Effector memory CD8-positive, alpha-beta T cell (primary cell): ENCODE data around the gene RPL22.
A peak's percentile ranks its signal among the peaks of the same experiment; 100 is the strongest.

ENCODE experiments used
- ATAC-seq: fragments of 150-1000 bp; cut with Tn5 transposase; replicated peaks from 2 replicates; pipeline ENCODE4 v1.10.0; 2021; ENCODE audit warnings: mild to moderate bottlenecking, moderate library complexity
- DNase-seq, 3 experiments: peaks; one replicate each; pipeline ENCODE4 v3.0.0; 2021
- H3K27ac Mint-ChIP-seq, 2 donors: one replicate each; pipeline ENCODE4 v1.8.0; 2022; ENCODE audit warnings: mild to moderate bottlenecking in 2 of 2, mixed read lengths in 2 of 2, moderate library complexity in 2 of 2
- H3K27me3 Mint-ChIP-seq, 2 donors: one replicate each; pipeline ENCODE4 v1.8.0; 2022; ENCODE audit warnings: mixed read lengths in 2 of 2
- H3K36me3 Mint-ChIP-seq: one replicate; pipeline ENCODE4 v1.8.0; 2022; ENCODE audit warnings: mild to moderate bottlenecking, moderate library complexity, mixed read lengths; ENCODE audit not compliant: insufficient read depth
- H3K4me1 Mint-ChIP-seq, 2 donors: one replicate each; pipeline ENCODE4 v1.8.0; 2022; ENCODE audit warnings: low read depth in 2 of 2, mixed read lengths in 2 of 2
- H3K4me3 Mint-ChIP-seq, 2 donors: one replicate each; pipeline ENCODE4 v1.8.0; 2022; ENCODE audit warnings: mild to moderate bottlenecking in 2 of 2, mixed read lengths in 2 of 2, moderate library complexity in 2 of 2
- H3K9me3 Mint-ChIP-seq, 2 donors: one replicate each; pipeline ENCODE4 v1.8.0; 2022; ENCODE audit warnings: mixed read lengths in 2 of 2

The RPL22 gene

GRCh38 chr1:6241107-6241886 is 41.9 kb upstream of the RPL22 start:
- ATAC-seq (no peak), DNase-seq (no peak)
- Mint-ChIP-seq H3K9me3 (no peaks in the 10 kb centered on the region), H3K36me3 (peaks cover 15% of the 10 kb centered on the region), H3K27me3 (peaks cover 37 to 59% of the 10 kb centered on the region in 2 donors), H3K4me1 (peaks cover 0 to 9% of the 10 kb centered on the region in 2 donors), H3K27ac (no peak overlapping the region), H3K4me3 (peak overlapping the region; percentile 31 to 63)

- Mint-ChIP-seq H3K36me3 (peaks cover 15% of the 10 kb centered on the region), H3K9me3 (no peaks in the 10 kb centered on the region), H3K27me3 (peaks cover 37 to 58% of the 10 kb centered on the region in 2 donors), H3K4me3 (no peak overlapping the region), H3K27ac (no peak overlapping the region), H3K4me1 (peaks cover 0 to 7% of the 10 kb centered on the region in 2 donors)
- DNase-seq, result no peak
- ATAC-seq, result no peak
Observed at GRCh38 chr1:6239950-6240768, 40.8 kb upstream of the RPL22 start.

GRCh38 chr1:6239213-6239752 is 39.9 kb upstream of the RPL22 start:
- H3K4me3 Mint-ChIP-seq, result no peak overlapping the region
- DNase-seq, result no peak

GRCh38 chr1:6237093-6237492 is 37.7 kb upstream of the RPL22 start:
- H3K27me3 Mint-ChIP-seq, result peaks cover 26 to 36% of the 10 kb centered on the region in 2 donors
- ATAC-seq (no peak), DNase-seq (no peak)
- peak overlapping the region; percentile 64 to 72 for H3K4me3 Mint-ChIP-seq
- no peaks in the 10 kb centered on the region for H3K9me3 Mint-ChIP-seq
- H3K27ac Mint-ChIP-seq, result no peak overlapping the region
- H3K36me3 Mint-ChIP-seq, result peaks cover 27% of the 10 kb centered on the region
- H3K4me1 Mint-ChIP-seq, result peaks cover 0 to 11% of the 10 kb centered on the region in 2 donors

More at GRCh38 chr1:6239213-6239752, 39.9 kb upstream of the RPL22 start:
- no peaks in the 10 kb centered on the region for H3K9me3 Mint-ChIP-seq
- H3K4me1 Mint-ChIP-seq, result peaks cover 0 to 7% of the 10 kb centered on the region in 2 donors
- H3K36me3 Mint-ChIP-seq, result peaks cover 15% of the 10 kb centered on the region
- no peak overlapping the region for H3K27ac Mint-ChIP-seq
- ATAC-seq, result no peak
- H3K27me3 Mint-ChIP-seq, result peaks cover 37 to 51% of the 10 kb centered on the region in 2 donors

- ATAC-seq (peak; percentile 20), DNase-seq (no peak)
- Mint-ChIP-seq H3K4me3 (peak overlapping the region; percentile 85 to 86), H3K4me1 (peaks cover 0 to 4% of the 10 kb centered on the region in 2 donors), H3K27me3 (peaks cover 15 to 19% of the 10 kb centered on the region in 2 donors), H3K36me3 (peaks cover 44% of the 10 kb centered on the region), H3K27ac (peak overlapping the region; percentile 68 to 72), H3K9me3 (no peaks in the 10 kb centered on the region)
Observed at GRCh38 chr1:6235296-6235677, 35.9 kb upstream of the RPL22 start.

- DNase-seq (no peak), ATAC-seq (no peak)
- Mint-ChIP-seq H3K4me3 (peak overlapping the region; percentile 85 to 86), H3K27ac (peak overlapping the region; percentile 68 to 72), H3K9me3 (no peaks in the 10 kb centered on the region), H3K4me1 (peaks cover 0 to 4% of the 10 kb centered on the region in 2 donors), H3K36me3 (peaks cover 46% of the 10 kb centered on the region), H3K27me3 (peaks cover 9 to 13% of the 10 kb centered on the region in 2 donors)
Observed at GRCh38 chr1:6234502-6235295, 35.3 kb upstream of the RPL22 start.

GRCh38 chr1:6233376-6233775 is 34.0 kb upstream of the RPL22 start:
- Mint-ChIP-seq H3K27ac (no peak overlapping the region), H3K4me1 (peaks cover 0 to 4% of the 10 kb centered on the region in 2 donors), H3K36me3 (peaks cover 52% of the 10 kb centered on the region), H3K27me3 (peaks cover 0 to under 1% of the 10 kb centered on the region in 2 donors), H3K9me3 (no peaks in the 10 kb centered on the region), H3K4me3 (peak overlapping the region; percentile 17 to 37)
- DNase-seq (no peak), ATAC-seq (no peak)

GRCh38 chr1:6225651-6226050 is 26.3 kb upstream of the RPL22 start:
- Mint-ChIP-seq H3K9me3 (no peaks in the 10 kb centered on the region), H3K27me3 (no peaks in the 10 kb centered on the region), H3K4me3 (no peak overlapping the region), H3K27ac (no peak overlapping the region), H3K4me1 (peaks cover 0 to 6% of the 10 kb centered on the region in 2 donors), H3K36me3 (peaks cover 49% of the 10 kb centered on the region)
- ATAC-seq (no peak), DNase-seq (no peak)

GRCh38 chr1:6224718-6225117 is 25.3 kb upstream of the RPL22 start:
- H3K4me3 Mint-ChIP-seq, result no peak overlapping the region
- H3K9me3 Mint-ChIP-seq, result no peaks in the 10 kb centered on the region
- peaks cover 0 to 6% of the 10 kb centered on the region in 2 donors for H3K4me1 Mint-ChIP-seq
- no peak overlapping the region for H3K27ac Mint-ChIP-seq
- H3K27me3 Mint-ChIP-seq, result no peaks in the 10 kb centered on the region
- no peak for DNase-seq
- H3K36me3 Mint-ChIP-seq, result peaks cover 42% of the 10 kb centered on the region
- no peak for ATAC-seq

- no peaks in the 10 kb centered on the region for H3K9me3 Mint-ChIP-seq
- H3K36me3 Mint-ChIP-seq, result peaks cover 37% of the 10 kb centered on the region
- H3K27me3 Mint-ChIP-seq, result no peaks in the 10 kb centered on the region
- H3K27ac Mint-ChIP-seq, result no peak overlapping the region
- H3K4me1 Mint-ChIP-seq, result peaks cover 0 to 6% of the 10 kb centered on the region in 2 donors
- ATAC-seq (no peak), DNase-seq (no peak)
- H3K4me3 Mint-ChIP-seq, result no peak overlapping the region
Observed at GRCh38 chr1:6223617-6224016, 24.2 kb upstream of the RPL22 start.

- Mint-ChIP-seq H3K27me3 (no peaks in the 10 kb centered on the region), H3K27ac (no peak overlapping the region), H3K4me3 (no peak overlapping the region), H3K36me3 (peaks cover 34% of the 10 kb centered on the region), H3K9me3 (no peaks in the 10 kb centered on the region), H3K4me1 (peaks cover 0 to 6% of the 10 kb centered on the region in 2 donors)
- DNase-seq, result no peak
- no peak for ATAC-seq
Observed at GRCh38 chr1:6222636-6223035, 23.2 kb upstream of the RPL22 start.

- ATAC-seq (no peak), DNase-seq (no peak)
- Mint-ChIP-seq H3K27me3 (no peaks in the 10 kb centered on the region), H3K27ac (no peak overlapping the region), H3K36me3 (peaks cover 27% of the 10 kb centered on the region), H3K4me1 (peaks cover 0 to 4% of the 10 kb centered on the region in 2 donors), H3K9me3 (no peaks in the 10 kb centered on the region), H3K4me3 (no peak overlapping the region)
Observed at GRCh38 chr1:6221210-6221784, 21.9 kb upstream of the RPL22 start.

GRCh38 chr1:6220236-6220635 is 20.8 kb upstream of the RPL22 start:
- no peak for ATAC-seq
- H3K4me3 Mint-ChIP-seq, result no peak overlapping the region
- no peak for DNase-seq
- no peaks in the 10 kb centered on the region for H3K9me3 Mint-ChIP-seq
- no peaks in the 10 kb centered on the region for H3K4me1 Mint-ChIP-seq
- no peaks in the 10 kb centered on the region for H3K27me3 Mint-ChIP-seq
- H3K27ac Mint-ChIP-seq, result no peak overlapping the region
- peaks cover 18% of the 10 kb centered on the region for H3K36me3 Mint-ChIP-seq
